Measurements from ENCODE around the gene TPSG1.

Gene TPSG1

GRCh38 chr16:1177053-1177452, 48.0 kb downstream of the TPSG1 start:
- DNase-seq (ENCODE audit: low read depth in 2 of 2), result no peak

DNA sequence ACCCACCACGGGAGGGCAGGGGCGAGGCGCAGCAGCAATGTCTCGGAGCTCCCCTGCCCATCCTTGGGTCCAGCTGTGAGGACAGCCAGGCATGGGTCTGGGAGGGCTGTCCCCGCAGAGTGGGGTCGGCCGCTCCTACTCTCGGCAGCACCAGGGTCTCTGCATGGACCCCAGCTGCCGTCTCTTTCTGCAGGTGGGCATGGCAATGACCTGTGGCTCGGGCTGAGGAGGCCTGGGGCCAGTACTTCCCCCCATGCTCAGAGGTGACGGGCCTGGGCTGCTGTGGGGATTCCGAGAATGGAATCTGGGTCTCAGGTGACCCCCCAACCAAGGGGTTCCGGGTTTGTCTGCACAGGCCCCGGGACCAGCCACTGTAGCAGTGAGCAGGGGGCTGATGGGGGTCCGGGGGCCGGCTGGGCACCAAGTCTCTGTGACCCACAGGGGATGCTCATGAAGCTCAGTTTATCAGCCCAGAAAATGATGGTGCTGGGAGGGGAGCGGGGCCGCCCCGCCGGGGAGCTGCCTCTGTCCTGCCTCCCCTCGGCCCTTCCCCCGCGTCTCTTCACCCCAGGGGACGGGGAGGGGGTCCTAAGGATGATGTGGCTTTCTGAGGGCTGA, 48.7 kb downstream of the TPSG1 start:
- DNase-seq (ENCODE audit: low read depth in 2 of 2), result no peak

GRCh38 chr16:1175566-1176279, 49.3 kb downstream of the TPSG1 start:
- DNase-seq (ENCODE audit: low read depth in 2 of 2), result no peak

- DNase-seq (ENCODE audit: low read depth in 2 of 2), result no peak
Observed at GRCh38 chr16:1174477-1175357, 50.4 kb downstream of the TPSG1 start.

DNA sequence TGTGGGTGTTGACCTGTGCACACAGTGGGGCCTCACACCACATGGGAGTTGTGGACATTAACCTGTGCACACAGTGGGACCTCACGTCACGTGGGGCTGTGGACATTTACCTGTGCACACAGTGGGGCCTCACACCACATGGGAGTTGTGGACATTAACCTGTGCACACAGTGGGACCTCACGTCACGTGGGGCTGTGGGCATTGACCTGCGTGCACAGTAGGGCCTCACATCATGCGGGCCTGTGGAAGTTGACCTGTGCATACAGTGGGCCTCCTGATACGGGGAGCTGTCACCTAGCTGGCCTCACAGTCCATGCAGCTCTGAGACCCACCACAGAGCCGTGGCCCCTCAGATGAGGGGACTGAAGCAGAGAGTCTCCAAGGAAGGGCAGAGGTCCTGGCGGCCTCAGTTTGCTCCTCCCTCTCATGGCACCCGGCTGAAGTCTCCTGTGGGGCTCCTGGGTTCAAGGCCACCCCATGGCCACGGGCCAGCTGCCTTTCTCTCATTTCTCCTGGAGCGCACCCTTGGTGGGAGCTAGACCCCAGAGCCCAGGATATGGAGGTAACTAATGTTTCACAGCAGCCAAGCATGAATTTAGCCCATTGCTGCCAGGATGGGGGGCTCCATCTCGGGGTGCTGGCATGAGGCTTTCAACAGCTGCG, 51.1 kb downstream of the TPSG1 start:
- DNase-seq (ENCODE audit: low read depth in 2 of 2), result no peak

DNA sequence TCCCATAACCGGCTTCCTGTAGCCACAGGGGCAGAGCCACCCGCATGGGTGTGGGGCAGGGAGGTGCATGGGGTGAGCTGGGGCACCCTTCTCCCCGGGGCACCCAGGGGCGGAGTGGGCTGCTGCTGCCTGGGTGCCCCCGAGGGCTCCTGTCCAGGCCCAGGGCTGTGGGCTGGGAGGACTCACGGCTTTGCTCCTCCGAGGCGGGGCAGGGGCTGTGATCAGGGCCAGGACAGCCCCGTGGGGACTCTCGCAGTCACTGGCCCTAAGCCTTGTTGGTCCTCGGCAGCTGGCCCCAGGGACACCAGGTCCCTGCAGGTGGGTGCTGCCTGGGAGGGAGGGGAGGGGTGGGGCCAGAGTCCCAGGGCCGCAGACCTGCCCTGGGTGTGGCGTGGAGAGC, 52.4 kb downstream of the TPSG1 start:
- DNase-seq (ENCODE audit: low read depth in 2 of 2), result no peak

- no peak for DNase-seq (ENCODE audit: low read depth in 2 of 2)
Observed at GRCh38 chr16:1171854-1172428, 53.1 kb downstream of the TPSG1 start.

Measured in stimulated activated CD4-positive, alpha-beta T cell treated with anti-CD3 and anti-CD28 coated beads, Interleukin-12 subunit alpha, Interleukin-12 subunit beta, amount 100 ng/mL, for 24 hours (primary cell).